Erythroblast (primary cell): ENCODE data around the gene MTCL3.

Source experiments
- GATA1 ChIP-seq: IDR thresholded peaks from 2 replicates; pipeline ENCODE4 v1.6.1; 2011; ENCODE audit warnings: low read depth, mild to moderate bottlenecking, control low read depth, low read length, moderate library complexity
- POLR2A ChIP-seq: IDR thresholded peaks from 2 replicates; pipeline ENCODE4 v1.6.1; 2011; ENCODE audit warnings: mild to moderate bottlenecking, low read length

GRCh38 chr6:127566651-127567050 lies 47.5 kb upstream of the MTCL3 start:
- TF ChIP-seq POLR2A = no peak
- TF ChIP-seq GATA1 = no peak
